ENCODE measurements around the gene HOXC6.

Gene HOXC6

DNA sequence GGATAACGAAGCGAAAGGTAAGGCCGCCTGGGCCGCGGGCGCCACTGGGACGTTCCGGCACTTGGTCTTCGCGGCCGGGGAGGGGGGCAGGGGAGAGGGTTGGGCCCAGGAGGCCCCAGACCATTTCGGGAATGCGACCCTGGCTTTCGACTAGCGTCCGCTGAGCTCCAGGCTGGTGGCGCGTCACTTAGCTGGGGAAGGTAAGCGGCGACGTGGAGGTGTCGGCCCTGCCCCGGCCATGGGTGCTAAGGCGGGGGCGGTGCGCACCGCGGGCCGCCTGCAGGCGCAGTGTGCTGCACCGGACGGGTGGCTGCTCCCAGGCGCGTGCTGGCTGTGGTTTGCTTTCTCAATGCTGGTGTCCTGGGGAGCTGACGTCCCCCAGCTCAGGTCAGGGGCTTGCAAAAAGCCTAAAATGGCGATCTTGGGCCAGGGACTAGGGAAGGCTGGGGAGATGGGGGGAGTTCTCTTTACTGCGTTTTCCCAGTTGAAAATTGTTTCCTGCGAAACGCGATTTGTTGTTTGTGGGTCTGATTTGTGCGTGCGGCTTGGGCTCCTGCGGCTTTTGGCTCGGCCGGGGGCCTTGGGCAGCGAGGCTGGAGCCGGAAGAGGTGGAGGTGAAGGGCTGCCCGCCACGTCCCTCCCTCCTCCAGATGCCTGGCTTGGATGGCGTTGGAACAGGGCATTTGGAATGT lies 42.1 kb upstream of the HOXC6 start:
- no peak overlapping the region for H3K4me3 ChIP-seq (ENCODE audit: low read length)
- TF ChIP-seq ZNF274 (IDR thresholded peaks at IDR 0.05; ENCODE audit: low read depth, low read length), result no peak

DNA sequence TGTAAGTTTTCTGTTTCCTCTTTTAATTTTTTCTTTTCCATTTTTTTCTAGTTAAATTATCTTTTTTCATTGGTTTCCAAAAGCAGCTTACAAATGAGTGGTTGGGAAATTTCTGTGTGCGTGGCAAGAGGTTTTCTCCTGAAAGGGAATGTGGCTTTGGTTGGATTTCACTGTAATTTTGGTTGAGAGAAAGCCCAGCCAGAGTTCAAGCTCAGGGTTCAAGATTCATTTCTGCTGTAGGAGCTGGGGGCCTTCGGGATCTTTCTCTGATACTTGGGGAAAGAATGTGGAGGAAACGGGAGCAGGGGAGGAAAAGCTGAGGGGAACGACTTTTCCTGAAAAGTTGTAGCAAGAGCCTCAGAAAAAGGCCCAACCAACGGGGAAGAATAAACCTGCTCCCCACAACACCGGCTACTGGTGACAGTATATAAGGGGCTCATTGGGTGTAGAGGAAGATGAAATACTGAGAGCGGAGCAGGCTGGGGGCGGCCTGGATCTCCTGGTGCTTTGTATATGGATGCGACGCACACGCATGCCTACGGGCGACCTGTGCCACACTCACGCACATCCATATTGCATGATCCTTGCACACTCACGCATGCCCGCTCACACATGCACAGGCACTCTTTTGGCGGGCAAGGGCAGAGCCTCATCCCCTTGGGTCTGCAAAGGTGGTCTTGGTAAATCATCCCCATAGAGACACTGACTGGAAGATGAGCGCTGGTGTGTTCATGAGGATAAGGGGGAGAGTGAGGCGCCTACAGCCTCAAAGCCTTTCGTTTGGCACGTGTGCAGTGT lies 41.4 kb upstream of the HOXC6 start:
- no peak overlapping the region for H3K4me3 ChIP-seq (ENCODE audit: low read length)
- no peak for TF ChIP-seq ZNF274 (IDR thresholded peaks at IDR 0.05; ENCODE audit: low read depth, low read length)

DNA sequence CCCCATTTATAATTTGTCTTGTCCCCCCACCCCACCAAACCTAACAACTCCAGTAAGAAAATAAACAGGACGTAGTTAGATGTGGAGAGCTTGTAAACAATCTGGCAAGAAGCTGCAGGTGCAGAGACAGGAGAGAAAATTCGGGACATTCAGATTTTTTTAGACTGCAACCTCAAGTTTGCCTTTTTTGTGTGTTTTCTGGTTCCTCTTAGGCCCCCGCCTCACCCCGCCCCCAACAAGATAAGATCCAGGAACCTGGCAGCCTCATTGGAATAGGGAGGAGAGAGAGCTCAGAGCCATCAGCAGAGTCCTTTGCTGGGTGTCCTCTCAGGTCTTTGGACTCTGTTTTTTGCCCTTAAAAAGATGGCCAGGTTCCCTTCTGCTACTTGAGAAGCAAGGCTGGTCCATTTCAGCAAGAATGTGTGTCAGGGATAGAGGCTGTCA lies 40.4 kb upstream of the HOXC6 start:
- no peak for TF ChIP-seq ZNF274 (IDR thresholded peaks at IDR 0.05; ENCODE audit: low read depth, low read length)
- no peak overlapping the region for H3K4me3 ChIP-seq (ENCODE audit: low read length)

- H3K4me3 ChIP-seq (ENCODE audit: low read length), result no peak overlapping the region
- no peak for TF ChIP-seq ZNF274 (IDR thresholded peaks at IDR 0.05; ENCODE audit: low read depth, low read length)
These were observed 39.6 kb upstream of the HOXC6 start for GRCh38 chr12:53988541-53989226.

- H3K4me3 ChIP-seq (ENCODE audit: low read length), result no peak overlapping the region
- TF ChIP-seq ZNF274 (IDR thresholded peaks at IDR 0.05; ENCODE audit: low read depth, low read length), result no peak
These were observed 38.8 kb upstream of the HOXC6 start for GRCh38 chr12:53989227-53990113.

- TF ChIP-seq ZNF274 (IDR thresholded peaks at IDR 0.05; ENCODE audit: low read depth, low read length), result no peak
- H3K4me3 ChIP-seq (ENCODE audit: low read length), result no peak overlapping the region
These were observed 37.7 kb upstream of the HOXC6 start for GRCh38 chr12:53990311-53991076.

DNA sequence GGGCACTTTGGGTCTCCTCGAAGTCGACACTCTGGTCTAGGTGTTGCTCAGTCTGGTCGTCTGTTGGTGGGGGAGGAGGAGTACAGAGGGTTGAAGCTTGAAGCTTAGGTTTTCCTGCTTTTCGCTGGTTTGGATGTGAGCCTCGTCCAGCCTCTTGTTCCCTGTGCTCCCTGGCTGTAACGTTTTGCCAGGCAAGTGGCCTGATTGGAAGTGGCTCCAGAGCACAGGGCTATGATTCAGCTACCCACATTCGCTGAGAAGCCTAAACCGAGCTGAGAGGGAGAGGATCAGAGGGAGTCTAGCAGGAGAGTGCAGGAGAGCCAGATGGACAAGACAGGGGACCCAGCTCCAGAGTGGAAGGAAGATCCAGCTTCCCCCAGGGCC lies 37.2 kb upstream of the HOXC6 start:
- no peak for TF ChIP-seq ZNF274 (IDR thresholded peaks at IDR 0.05; ENCODE audit: low read depth, low read length)
- no peak overlapping the region for H3K4me3 ChIP-seq (ENCODE audit: low read length)

GRCh38 chr12:53992377-53992889 lies 35.8 kb upstream of the HOXC6 start:
- H3K4me3 ChIP-seq (ENCODE audit: low read length), result no peak overlapping the region
- no peak for TF ChIP-seq ZNF274 (IDR thresholded peaks at IDR 0.05; ENCODE audit: low read depth, low read length)

- no peak overlapping the region for H3K4me3 ChIP-seq (ENCODE audit: low read length)
- no peak for TF ChIP-seq ZNF274 (IDR thresholded peaks at IDR 0.05; ENCODE audit: low read depth, low read length)
These were observed 34.9 kb upstream of the HOXC6 start for GRCh38 chr12:53993162-53994008.

DNA sequence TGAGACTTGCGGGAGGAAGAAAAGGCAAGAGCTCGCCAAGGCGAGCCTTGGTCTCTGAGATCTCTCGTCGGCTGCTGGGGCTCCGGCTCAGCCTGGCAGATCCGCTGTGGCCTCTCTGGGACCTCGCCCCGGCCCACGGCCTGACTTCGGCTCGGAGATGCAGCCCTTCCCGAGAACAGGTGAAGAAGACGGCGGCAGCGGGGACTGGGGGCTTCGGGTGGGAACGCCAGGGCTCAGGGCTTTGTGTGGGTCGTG lies 34.3 kb upstream of the HOXC6 start:
- TF ChIP-seq ZNF274 (IDR thresholded peaks at IDR 0.05; ENCODE audit: low read depth, low read length), result no peak
- H3K4me3 ChIP-seq (ENCODE audit: low read length), result no peak overlapping the region

- TF ChIP-seq ZNF274 (IDR thresholded peaks at IDR 0.05; ENCODE audit: low read depth, low read length), result no peak
- H3K4me3 ChIP-seq (ENCODE audit: low read length), result no peak overlapping the region
These were observed 33.8 kb upstream of the HOXC6 start for GRCh38 chr12:53994264-53995001.

GRCh38 chr12:53995002-53995377 lies 33.2 kb upstream of the HOXC6 start:
- no peak for TF ChIP-seq ZNF274 (IDR thresholded peaks at IDR 0.05; ENCODE audit: low read depth, low read length)

More at GRCh38 chr12:53995002-53995377, 33.2 kb upstream of the HOXC6 start:
- H3K4me3 ChIP-seq (ENCODE audit: low read length), result no peak overlapping the region
